GM19328 (cell line): ENCODE data around the gene ZNF736.
"Not testable (repeated sequence)": the region's sequence is repeated elsewhere in the genome, so short reads cannot be mapped to it uniquely, and the experiment has no call there.

Source experiments
- ATAC-seq: cut with Tn5 transposase; IDR thresholded peaks from one replicate; pipeline ENCODE4 v1.9.1; 2021; ENCODE audit warnings: mild to moderate bottlenecking, moderate library complexity; ENCODE audit not compliant: unreplicated experiment

ZNF736 gene

DNA sequence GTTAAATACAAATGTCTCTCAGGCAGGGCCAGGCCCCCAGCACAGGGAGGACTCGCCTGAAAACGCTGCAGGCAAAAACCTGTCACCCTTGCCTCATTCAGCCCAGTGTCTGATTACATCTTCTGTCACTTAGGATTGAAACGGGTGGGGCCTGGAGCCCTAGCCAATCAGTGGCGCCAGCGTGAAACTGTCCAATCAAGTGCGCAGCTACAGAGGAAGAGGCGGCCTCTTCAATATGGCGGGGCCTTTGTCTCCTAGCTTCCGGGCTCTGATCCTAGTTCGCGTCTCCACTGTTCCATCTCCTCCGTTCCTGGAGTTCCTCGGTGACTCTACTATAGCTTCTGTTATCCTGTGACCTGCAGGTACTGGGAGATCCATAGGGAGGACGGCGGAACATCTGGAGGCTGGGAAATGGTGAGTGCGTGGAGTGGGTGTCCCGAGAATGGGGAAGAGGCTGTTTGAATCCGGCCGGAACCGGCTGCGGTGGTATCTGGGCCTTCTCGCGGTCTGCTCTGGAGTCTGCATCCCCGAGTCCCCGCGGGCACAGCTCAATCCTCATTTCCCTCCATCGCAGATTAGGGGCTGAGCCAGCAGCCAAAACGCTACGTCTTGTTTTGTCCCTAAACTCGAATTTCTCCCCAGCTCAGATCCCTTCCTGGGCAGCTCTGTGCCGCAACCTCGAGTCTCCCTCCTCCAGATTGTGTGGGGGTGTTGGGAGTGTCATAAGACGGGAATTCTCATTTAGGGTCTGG is at the start of gene ZNF736:
ZNF736 (plus strand) TSS at position 222 of the 752 bp plus-strand sequence; CDS start at position 412, 190 bp downstream.
- ATAC-seq, result peak; percentile 100

DNA sequence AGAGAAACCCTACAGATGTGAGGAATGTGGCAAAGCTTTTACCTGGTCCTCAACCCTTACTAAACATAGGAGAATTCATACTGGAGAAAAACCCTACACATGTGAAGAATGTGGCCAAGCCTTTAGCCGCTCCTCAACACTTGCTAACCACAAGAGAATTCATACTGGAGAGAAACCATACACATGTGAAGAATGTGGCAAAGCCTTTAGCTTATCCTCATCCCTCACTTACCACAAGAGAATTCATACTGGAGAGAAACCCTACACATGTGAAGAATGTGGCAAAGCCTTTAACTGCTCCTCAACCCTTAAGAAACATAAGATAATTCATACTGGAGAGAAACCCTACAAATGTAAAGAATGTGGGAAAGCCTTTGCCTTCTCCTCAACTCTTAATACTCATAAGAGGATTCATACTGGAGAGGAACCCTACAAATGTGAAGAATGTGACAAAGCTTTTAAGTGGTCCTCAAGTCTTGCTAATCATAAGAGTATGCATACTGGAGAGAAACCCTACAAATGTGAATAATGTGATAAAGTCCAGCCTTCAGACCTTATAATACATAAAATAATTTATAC is 47.3 kb upstream of the ZNF736 start:
- ATAC-seq, result no peak

DNA sequence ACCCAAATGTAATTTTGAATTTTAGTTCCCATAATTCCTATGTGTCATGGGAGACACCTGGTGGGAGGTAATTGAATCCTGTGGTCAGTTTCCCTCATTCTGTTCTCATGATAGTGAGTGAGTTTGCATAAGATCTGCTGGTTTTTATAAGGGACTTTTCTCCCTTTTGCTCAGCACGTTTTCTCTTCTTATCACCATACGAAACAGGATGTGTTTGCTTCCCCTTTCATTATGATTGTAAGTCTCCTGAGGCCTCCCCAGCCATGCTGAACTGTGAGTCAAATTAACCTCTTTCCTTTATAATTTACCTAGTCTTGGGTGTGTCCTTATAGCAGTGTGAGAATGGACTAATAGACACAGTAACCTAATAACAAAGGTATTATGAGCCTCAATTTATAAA is 36.1 kb upstream of the ZNF736 start:
- ATAC-seq, result no peak

GRCh38 chr7:64294701-64295420 is 18.9 kb upstream of the ZNF736 start:
- ATAC-seq, result no peak

DNA sequence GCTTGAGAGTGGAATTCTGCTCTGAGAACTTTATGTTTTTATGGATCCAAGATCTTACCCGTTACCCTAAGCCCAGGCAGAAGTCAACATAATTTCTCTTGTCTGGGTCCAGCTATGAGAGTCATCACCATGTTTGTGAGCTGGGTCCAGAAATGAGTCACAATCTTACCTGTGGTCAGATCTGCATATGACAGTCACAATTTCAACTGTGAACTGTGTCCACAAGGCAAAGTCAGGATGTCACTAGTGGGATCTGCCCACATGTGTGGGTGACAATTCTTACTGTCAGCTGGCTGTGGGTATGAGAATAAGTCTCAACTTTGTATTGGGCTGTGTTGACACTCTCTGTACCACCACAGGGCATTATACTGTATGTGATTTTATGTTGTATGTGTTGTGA is 16.3 kb upstream of the ZNF736 start:
- not testable (repeated sequence) for ATAC-seq

DNA sequence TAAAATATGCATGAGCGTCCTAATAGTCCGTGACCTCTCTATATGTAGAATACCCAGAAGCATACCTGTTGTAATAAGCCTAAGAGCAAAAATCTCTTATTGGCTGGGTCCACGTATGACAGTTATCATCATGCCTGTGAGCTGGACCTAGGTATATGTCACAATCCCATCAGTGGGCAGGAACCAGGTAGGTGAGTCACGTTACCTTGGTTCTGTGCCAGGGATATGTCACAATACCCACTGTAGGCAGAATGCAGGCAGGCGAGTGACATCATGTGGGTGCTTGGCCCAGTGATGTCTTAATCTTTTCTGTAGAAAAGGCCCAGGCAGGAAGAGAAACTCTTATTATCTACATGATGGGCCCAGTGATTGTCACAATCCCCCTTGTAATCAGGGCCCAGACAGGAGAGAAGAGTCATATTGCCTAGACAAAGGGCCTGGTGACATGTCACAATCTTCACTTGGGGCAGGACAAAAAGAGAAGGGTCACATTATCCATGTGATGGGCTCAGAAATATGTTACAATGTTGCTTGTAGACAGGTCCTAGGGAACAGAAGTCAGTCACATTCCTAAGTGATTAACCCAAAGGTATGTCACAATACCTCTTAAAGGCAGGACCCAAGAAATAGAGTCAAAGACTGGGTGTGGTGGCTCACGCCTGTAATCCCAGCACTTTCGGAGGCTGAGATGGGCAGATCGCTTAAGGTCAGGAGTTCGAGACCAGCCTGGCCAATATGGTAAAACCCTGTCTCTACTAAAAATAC is 12.9 kb upstream of the ZNF736 start:
- ATAC-seq, result no peak

GRCh38 chr7:64307254-64308015 is 6.3 kb upstream of the ZNF736 start:
- peak; percentile 99 for ATAC-seq

GRCh38 chr7:64308016-64308270 is 5.8 kb upstream of the ZNF736 start:
- no peak for ATAC-seq

GRCh38 chr7:64310426-64310825 is 3.3 kb upstream of the ZNF736 start:
- ATAC-seq, result no peak

DNA sequence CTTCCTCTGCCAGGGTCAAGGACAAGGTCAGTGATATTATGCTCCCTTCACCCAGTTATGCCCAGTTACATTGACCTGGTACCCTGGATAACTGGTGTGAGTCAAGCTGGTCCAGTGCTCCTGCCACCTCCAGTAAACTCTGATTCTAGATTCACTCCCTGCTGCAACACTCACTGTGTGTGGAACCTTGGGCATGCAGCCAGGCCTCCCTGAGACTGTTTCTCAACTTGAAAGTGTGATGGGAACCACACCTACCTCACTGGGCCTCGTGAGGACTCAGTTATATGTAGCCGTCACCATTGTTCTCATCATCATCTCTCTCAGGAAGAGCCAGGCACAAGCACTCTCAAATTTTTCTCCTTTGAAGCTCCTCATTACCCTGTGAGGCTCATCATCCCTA is 935 bp upstream of the ZNF736 start:
- ATAC-seq, result no peak

DNA sequence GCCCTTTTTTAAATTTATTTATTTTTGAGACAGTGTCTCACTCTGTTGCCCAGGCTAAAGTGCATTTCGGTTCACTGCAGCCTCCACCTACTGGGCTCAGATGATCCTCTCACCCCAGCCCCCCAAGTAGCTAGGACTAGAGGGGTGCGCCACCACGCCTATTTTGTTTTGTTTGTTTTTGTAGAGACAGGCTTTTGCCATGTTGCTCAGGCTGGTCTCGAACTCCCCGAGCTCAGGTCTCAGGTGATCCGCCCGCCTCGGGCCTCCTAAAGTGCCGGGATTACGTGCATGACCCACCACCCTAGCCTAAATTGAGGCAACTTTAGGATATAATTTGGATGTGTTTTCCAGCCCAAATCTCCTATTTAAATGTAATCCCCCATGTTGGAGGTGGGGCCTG is 805 bp downstream of the ZNF736 start:
- no peak for ATAC-seq

DNA sequence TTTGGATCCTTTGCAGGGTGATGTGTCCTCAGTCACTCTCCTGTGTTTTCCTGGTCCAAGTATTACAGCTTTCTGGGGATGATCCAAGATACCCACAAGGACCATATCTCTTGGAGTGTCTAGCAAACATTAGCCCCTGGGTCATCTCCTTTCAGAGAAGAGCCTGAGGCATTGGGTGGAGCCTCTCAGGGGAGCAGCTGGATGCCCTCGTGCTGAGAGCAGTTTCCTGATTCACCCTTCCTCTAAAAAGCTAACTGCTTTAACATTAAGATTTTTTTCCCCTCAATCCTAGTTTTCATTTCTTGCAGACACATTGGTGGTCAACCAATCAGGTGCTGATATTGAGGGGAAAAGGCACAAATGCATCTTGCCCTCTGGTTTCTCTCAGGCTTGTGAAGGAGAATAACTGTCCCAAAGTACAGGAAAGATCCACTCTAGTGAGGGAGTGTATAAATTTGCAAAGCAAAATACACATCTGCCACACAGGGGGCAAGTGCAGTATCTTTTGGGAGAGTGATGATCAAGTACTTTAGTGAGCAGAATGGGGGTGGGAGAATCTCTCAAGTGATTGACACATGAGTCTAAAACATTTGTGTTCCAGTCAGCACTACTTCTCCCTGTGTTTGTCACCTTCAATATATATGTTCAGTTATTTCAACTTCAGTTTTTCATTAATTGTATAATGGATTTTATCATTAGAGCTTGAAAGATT is 2.4 kb downstream of the ZNF736 start:
- ATAC-seq, result not testable (repeated sequence)

DNA sequence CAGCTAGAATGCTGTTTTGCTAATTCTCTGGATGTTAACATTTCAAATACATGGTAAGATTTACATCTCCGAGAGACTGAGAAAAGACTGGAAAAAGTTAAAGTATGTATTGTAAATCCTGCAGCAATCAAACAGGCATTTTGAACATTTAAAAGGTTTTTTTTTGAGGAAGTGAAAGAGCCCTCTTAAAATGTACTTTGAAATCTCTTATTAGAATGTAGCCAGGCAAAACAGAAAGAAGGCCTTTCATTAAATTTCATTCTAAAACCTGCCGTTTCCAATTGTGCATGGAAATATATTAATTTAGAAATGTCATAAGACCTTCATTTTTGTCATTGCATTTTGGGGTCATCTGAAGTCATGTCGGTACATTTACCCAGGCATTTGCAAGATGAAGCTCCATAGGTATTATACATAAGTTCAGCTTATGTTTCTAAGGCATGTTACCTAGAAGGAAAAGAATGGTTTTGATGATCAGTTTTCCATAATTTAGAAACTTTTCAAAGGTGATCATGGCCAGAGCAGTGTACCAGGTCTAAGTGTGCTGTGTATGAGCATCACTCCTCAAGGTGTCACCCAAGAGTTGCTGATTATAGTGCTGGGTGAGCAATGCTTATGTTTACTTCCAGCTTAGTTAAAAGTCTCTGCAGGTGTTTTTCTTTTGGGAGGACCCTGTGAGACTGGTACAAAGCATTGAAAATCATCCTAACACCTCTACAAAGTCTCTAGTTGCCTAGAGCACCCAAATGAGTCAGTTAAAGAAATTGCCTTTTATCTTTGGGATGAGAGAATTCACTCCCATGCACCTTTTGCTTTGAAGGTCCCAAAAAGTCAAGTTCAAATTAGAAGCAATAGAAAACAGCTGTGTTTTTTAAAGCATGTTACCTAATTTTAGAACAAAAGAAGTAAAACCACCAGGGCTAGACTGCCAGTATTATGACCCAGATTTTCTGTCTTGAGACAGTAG is 7.1 kb downstream of the ZNF736 start:
- no peak for ATAC-seq

- not testable (repeated sequence) for ATAC-seq
Observed at GRCh38 chr7:64324166-64324565, 10.4 kb downstream of the ZNF736 start.

DNA sequence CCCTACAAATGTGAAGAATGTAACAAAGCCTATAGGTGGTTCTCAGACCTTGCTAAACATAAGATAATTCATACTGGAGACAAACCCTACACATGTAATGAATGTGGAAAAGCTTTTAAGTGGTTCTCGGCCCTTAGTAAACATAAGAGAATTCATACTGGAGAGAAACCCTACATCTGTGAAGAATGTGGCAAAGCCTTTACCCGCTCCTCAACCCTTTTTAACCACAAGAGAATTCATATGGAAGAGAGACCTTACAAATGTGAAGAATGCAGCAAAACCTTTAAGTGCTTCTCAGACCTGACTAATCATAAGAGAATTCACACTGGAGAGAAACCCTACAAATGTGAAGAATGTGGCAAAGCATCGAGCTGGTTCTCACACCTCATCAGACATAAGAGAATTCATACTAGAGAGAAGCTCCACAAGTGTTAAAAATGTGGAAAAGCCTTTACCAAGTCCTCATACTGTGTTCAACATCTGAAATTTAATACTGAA is 35.0 kb downstream of the ZNF736 start:
- ATAC-seq, result not testable (repeated sequence)

DNA sequence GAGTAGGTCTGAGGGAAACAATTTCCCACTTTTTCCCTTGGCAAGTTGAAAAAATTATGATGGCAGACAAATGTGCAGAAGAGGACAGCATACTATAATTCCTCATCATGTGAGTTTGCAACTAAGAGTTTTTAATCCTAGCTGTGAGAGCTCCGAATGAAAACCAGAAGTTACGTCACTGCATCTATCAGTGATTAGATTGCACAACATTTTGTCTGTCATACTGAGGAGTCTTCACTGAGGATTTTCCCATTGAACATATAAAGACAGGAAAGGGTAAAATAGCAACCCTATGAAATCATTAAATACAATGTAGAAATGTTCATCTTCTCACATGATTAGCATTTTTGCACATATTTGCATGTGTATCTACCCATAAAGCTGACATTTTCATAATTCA is 45.8 kb downstream of the ZNF736 start:
- no peak for ATAC-seq

GRCh38 chr7:64371116-64371515 is 57.4 kb downstream of the ZNF736 start:
- no peak for ATAC-seq

DNA sequence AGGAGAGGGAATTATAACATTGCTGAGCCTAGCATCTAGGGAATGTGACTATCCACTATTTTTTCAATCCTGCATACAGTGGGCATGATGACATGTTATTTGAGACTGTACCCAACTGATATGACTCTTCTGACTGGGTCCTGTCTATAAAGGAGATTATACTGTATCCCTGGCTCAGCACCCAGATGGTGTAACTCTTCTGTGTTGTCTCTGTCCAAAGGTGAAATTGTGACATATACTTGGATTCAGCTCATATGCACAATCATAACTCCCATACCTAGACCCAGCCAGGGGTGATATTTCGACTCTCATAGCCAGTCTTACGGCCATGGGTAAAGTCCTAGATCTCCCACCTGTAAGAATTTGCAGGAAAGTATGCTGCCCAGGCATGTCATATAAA is 59.3 kb downstream of the ZNF736 start:
- no peak for ATAC-seq

DNA sequence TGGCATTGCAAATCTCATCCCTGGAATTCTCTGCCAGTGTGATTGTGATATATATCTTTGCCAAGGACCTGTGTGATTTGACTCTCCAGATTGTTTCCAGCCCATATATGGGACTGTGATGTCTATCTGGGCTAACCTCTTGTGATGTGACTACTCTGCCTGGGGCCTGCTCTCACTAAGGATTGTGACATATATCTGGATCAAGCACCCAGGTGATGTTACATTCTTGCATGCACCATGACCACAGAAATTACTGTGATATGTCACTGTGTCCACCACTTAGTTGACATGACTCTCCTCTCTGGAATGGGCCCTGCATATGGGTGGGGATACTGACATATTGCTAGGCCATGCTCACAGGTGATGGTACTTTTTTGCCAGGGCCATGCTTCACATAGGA is 86.6 kb downstream of the ZNF736 start:
- ATAC-seq, result no peak
